IMR-90 (cell line): ENCODE results near the gene STMN1. TPM values are rescaled to one million over a fixed set of nuclear protein-coding genes. Genes with fewer than 3 reads are reported as not detected.

ENCODE experiments used
- ATAC-seq: fragments of 200-7000 bp; cut with Tn5 transposase; 2 replicates; pipeline ENCODE4 v1.9.1; 2020; ENCODE audit warnings: low read depth, mild to moderate bottlenecking, moderate library complexity
- BruUV-seq: library from RNA; stranded (reverse); fragments of 400-500 nt; replicated peaks from 2 replicates; lab custom pipeline; 2021; lab: Mats Ljungman, UMichigan
- CTCF ChIA-PET: fragments of 300-600 bp; formaldehyde crosslinking; extraction: SDS; loops from one replicate; lab custom pipeline; 2021; ENCODE audit warnings: antibody characterized with exemption; lab: Yijun Ruan, JAX
- POLR2A ChIA-PET: fragments of 300-600 bp; sonication (Branson Sonifier 250); formaldehyde crosslinking; loops from one replicate; lab custom pipeline; 2022; ENCODE audit warnings: antibody characterized with exemption; ENCODE audit not compliant: unreplicated experiment; lab: Charles Lee
- DNase-seq: peaks from one replicate; pipeline ENCODE4 v3.0.0; 2013
- H2AFZ ChIP-seq: replicated peaks from 2 replicates; pipeline ENCODE3; 2013; ENCODE audit warnings: low read length, mild to moderate bottlenecking; ENCODE audit not compliant: poor library complexity
- H2AK5ac ChIP-seq: 2 replicates; pipeline ENCODE4 v1.6.1; 2013; ENCODE audit warnings: low read depth, low read length, inconsistent platforms
- H2AK9ac ChIP-seq: replicated peaks from 2 replicates; pipeline ENCODE3; 2013; ENCODE audit warnings: mild to moderate bottlenecking, low read depth, low read length, moderate library complexity; ENCODE audit not compliant: poor library complexity
- H2BK120ac ChIP-seq: 2 replicates; pipeline ENCODE4 v1.6.1; 2013; ENCODE audit warnings: low read depth, low read length, inconsistent platforms
- H2BK15ac ChIP-seq: 3 replicates; pipeline ENCODE4 v1.6.1; 2013; ENCODE audit warnings: low read depth, low read length, inconsistent platforms
- H2BK20ac ChIP-seq: 2 replicates; pipeline ENCODE4 v1.6.1; 2013; ENCODE audit warnings: low read depth, mild to moderate bottlenecking, inconsistent platforms, low read length, moderate library complexity
- H2BK5ac ChIP-seq: 2 replicates; pipeline ENCODE4 v1.6.1; 2013; ENCODE audit warnings: mild to moderate bottlenecking, low read depth, low read length, inconsistent platforms; ENCODE audit not compliant: poor library complexity, severe bottlenecking
- H3K14ac ChIP-seq: replicated peaks from 2 replicates; pipeline ENCODE4 v1.6.1; 2013; ENCODE audit warnings: low read depth, low read length, inconsistent platforms
- H3K18ac ChIP-seq: 2 replicates; pipeline ENCODE4 v1.6.1; 2013; ENCODE audit warnings: low read depth, low read length, control low read depth
- H3K23ac ChIP-seq: 2 replicates; pipeline ENCODE4 v1.6.1; 2013; ENCODE audit warnings: low read depth, low read length, inconsistent platforms
- H3K27ac ChIP-seq: 2 replicates; pipeline ENCODE4 v1.5.1; 2013; ENCODE audit warnings: mild to moderate bottlenecking, control low read depth, low read length; ENCODE audit not compliant: insufficient read depth
- H3K27me3 ChIP-seq: 2 replicates; pipeline ENCODE4 v1.6.1; 2013; ENCODE audit warnings: low read length; ENCODE audit not compliant: control insufficient read depth, insufficient read depth
- H3K36me3 ChIP-seq: 2 replicates; pipeline ENCODE4 v1.6.1; 2013; ENCODE audit warnings: low read length, mixed read lengths; ENCODE audit not compliant: control insufficient read depth, insufficient read depth
- H3K4ac ChIP-seq: 2 replicates; pipeline ENCODE4 v1.6.1; 2013; ENCODE audit warnings: low read depth, low read length, inconsistent platforms
- H3K4me1 ChIP-seq: 2 replicates; pipeline ENCODE4 v1.6.1; 2013; ENCODE audit warnings: low read length, mixed read lengths; ENCODE audit not compliant: control insufficient read depth, insufficient read depth
- H3K4me2 ChIP-seq: 2 replicates; pipeline ENCODE4 v1.6.1; 2013; ENCODE audit warnings: low read depth, mild to moderate bottlenecking, control low read depth, low read length, moderate library complexity
- H3K4me3 ChIP-seq: 2 replicates; pipeline ENCODE4 v1.5.1; 2013; ENCODE audit warnings: low read depth, mild to moderate bottlenecking, control low read depth, low read length, moderate library complexity; ENCODE audit not compliant: insufficient read depth
- H3K56ac ChIP-seq: 2 replicates; pipeline ENCODE4 v1.6.1; 2013; ENCODE audit warnings: low read length, inconsistent platforms; ENCODE audit not compliant: insufficient read depth; ENCODE audit errors: extremely low read depth
- H3K79me1 ChIP-seq, 2 experiments: 2 replicates each; pipeline ENCODE4 v1.6.1; 2013; ENCODE audit warnings: low read length in 2 of 2, inconsistent platforms in 1 of 2, low read depth in 1 of 2
- H3K9ac ChIP-seq: 2 replicates; pipeline ENCODE4 v1.6.1; 2013; ENCODE audit warnings: low read depth, low read length, control low read depth
- H3K9me1 ChIP-seq: 2 replicates; pipeline ENCODE4 v1.6.1; 2013; ENCODE audit warnings: low read length, inconsistent platforms; ENCODE audit not compliant: insufficient read depth
- H3K9me3 ChIP-seq: 2 replicates; pipeline ENCODE4 v1.6.1; 2013; ENCODE audit warnings: low read length; ENCODE audit not compliant: control insufficient read depth, insufficient read depth
- H4K20me1 ChIP-seq: 2 replicates; pipeline ENCODE4 v1.6.1; 2013; ENCODE audit warnings: low read length, inconsistent platforms; ENCODE audit not compliant: insufficient read depth
- H4K5ac ChIP-seq: 2 replicates; pipeline ENCODE4 v1.6.1; 2013; ENCODE audit warnings: mild to moderate bottlenecking, low read depth, low read length, control low read depth
- H4K8ac ChIP-seq, 2 experiments: 2 replicates each; pipeline ENCODE4 v1.6.1; 2013; ENCODE audit warnings: low read depth in 2 of 2, low read length in 2 of 2, control low read depth in 1 of 2, inconsistent platforms in 1 of 2
- H4K91ac ChIP-seq: 2 replicates; pipeline ENCODE4 v1.6.1; 2013; ENCODE audit warnings: low read depth, low read length, inconsistent platforms; ENCODE audit not compliant: insufficient read depth
- BHLHE40 ChIP-seq: fragments of 150-350 bp; IDR thresholded peaks from 2 replicates; pipeline ENCODE4 v1.6.1; 2016; ENCODE audit warnings: mild to moderate bottlenecking, low read depth, low read length
- CEBPB ChIP-seq: IDR thresholded peaks from 2 replicates; pipeline ENCODE4 v1.6.1; 2012; ENCODE audit warnings: low read depth, low read length, improper control_type of control experiment
- CHD1 ChIP-seq: IDR thresholded peaks from 2 replicates; pipeline ENCODE4 v1.6.1; 2012; ENCODE audit warnings: low read depth, low read length, improper control_type of control experiment
- CTCF ChIP-seq: conservative IDR thresholded peaks from 2 replicates; pipeline ENCODE4 v1.5.1; 2012; ENCODE audit warnings: mild to moderate bottlenecking, low read depth, low read length, improper control_type of control experiment
- ELK1 ChIP-seq: fragments of 150-350 bp; IDR thresholded peaks from 2 replicates; pipeline ENCODE4 v1.6.1; 2016; ENCODE audit warnings: low read depth, mild to moderate bottlenecking, low read length, moderate library complexity, borderline replicate concordance
- FOS ChIP-seq: fragments of 150-350 bp; IDR thresholded peaks from 2 replicates; pipeline ENCODE4 v1.6.1; 2016; ENCODE audit warnings: low read depth, low read length
- MAFK ChIP-seq: IDR thresholded peaks from 2 replicates; pipeline ENCODE4 v1.6.1; 2012; ENCODE audit warnings: low read depth, low read length, improper control_type of control experiment
- MAZ ChIP-seq: IDR thresholded peaks from 2 replicates; pipeline ENCODE4 v1.6.1; 2012; ENCODE audit warnings: low read depth, mild to moderate bottlenecking, low read length, improper control_type of control experiment, moderate library complexity, borderline replicate concordance
- MXI1 ChIP-seq: IDR thresholded peaks from 2 replicates; pipeline ENCODE4 v1.6.1; 2012; ENCODE audit warnings: low read depth, mild to moderate bottlenecking, low read length, moderate library complexity, borderline replicate concordance
- NFE2L2 ChIP-seq: fragments of 150-350 bp; IDR thresholded peaks from 2 replicates; pipeline ENCODE4 v1.6.1; 2016; ENCODE audit warnings: low read depth, mild to moderate bottlenecking, low read length
- POLR2A ChIP-seq: IDR thresholded peaks from 2 replicates; pipeline ENCODE4 v1.6.1; 2012; ENCODE audit warnings: mild to moderate bottlenecking, low read depth, low read length
- RAD21 ChIP-seq: IDR thresholded peaks from 2 replicates; pipeline ENCODE4 v1.6.1; 2012; ENCODE audit warnings: low read length, improper control_type of control experiment
- RCOR1 ChIP-seq: IDR thresholded peaks from 2 replicates; pipeline ENCODE4 v1.6.1; 2012; ENCODE audit warnings: mild to moderate bottlenecking, low read length, improper control_type of control experiment; ENCODE audit not compliant: insufficient replicate concordance
- RFX5 ChIP-seq: IDR thresholded peaks from 2 replicates; pipeline ENCODE4 v1.8.0; 2012; ENCODE audit warnings: low read depth, mild to moderate bottlenecking, low read length, moderate library complexity
- SMC3 ChIP-seq: fragments of 150-350 bp; IDR thresholded peaks from 2 replicates; pipeline ENCODE4 v1.6.1; 2016; ENCODE audit warnings: low read depth, mild to moderate bottlenecking, antibody characterized with exemption, low read length, moderate library complexity
- USF2 ChIP-seq: fragments of 150-350 bp; IDR thresholded peaks from 2 replicates; pipeline ENCODE4 v1.6.1; 2017; ENCODE audit warnings: mild to moderate bottlenecking, antibody characterized with exemption, low read length, low read depth
- dilution Hi-C: fragments of 300-500 bp; cut with HindIII; formaldehyde crosslinking; loops from one replicate; pipeline ENCODE4 v1.14.3; 2018; ENCODE audit warnings: low sequenced_read_pairs; ENCODE audit not compliant: unreplicated experiment
- in situ Hi-C: fragments of 300-500 bp; cut with MboI; formaldehyde crosslinking; loops from 3 replicates; pipeline ENCODE4 v1.14.3; 2019; ENCODE audit warnings: low sequenced_read_pairs, inconsistent platforms, mixed read lengths
- intact Hi-C: fragments of 100-400 bp; cut with micrococcal nuclease; formaldehyde crosslinking; loops from 2 replicates; pipeline ENCODE4 v1.10.0; 2022
- polyA plus RNA-seq, 3 experiments: library from polyadenylated mRNA; depleted of rRNA; stranded (reverse); fragments of >200 nt; gene quantifications; 2 replicates each; pipeline ENCODE4 v1.2.3, GENCODE V29; 2012; ENCODE audit warnings: low replicate concordance in 1 of 3
- total RNA-seq: library from RNA; depleted of rRNA; stranded (reverse); fragments of >200 nt; gene quantifications from 2 replicates; pipeline ENCODE4 v1.2.3, GENCODE V29; 2012

Gene STMN1
- total and polyA plus RNA-seq, 2 of the 4 experiments (the other 2 are of a cell fraction), result 93.0 to 273 TPM

- no peak overlapping the region for H3K18ac ChIP-seq
- H2AK9ac ChIP-seq, result no peak overlapping the region
- H3K9ac ChIP-seq, result no peak overlapping the region
- H2AK5ac ChIP-seq, result no peak overlapping the region
- H4K5ac ChIP-seq, result no peak overlapping the region
- dilution Hi-C loops (no loop called here), intact Hi-C loops (no loop called here), in situ Hi-C loops (no loop called here)
- H4K91ac ChIP-seq, result no peak overlapping the region
- H3K79me1 ChIP-seq, result no peaks in the 10 kb centered on the region
- no TSS peak for BruUV-seq
- H2BK5ac ChIP-seq, result no peak overlapping the region
- H2AFZ ChIP-seq, result no peak overlapping the region
- no peaks in the 10 kb centered on the region for H4K20me1 ChIP-seq
- ChIA-PET POLR2A (no interaction called here), CTCF (no interaction called here)
- no peak overlapping the region for H3K56ac ChIP-seq
- no peak overlapping the region for H4K8ac ChIP-seq
- peaks cover 5% of the 10 kb centered on the region; the same call in 1 of the 2 replicates for H3K9me1 ChIP-seq
- no peaks in the 10 kb centered on the region for H3K9me3 ChIP-seq
- DNase-seq, result no peak
- H2BK15ac ChIP-seq, result no peak overlapping the region
- no peak for ATAC-seq
- peaks cover 17% of the 10 kb centered on the region for H3K4me1 ChIP-seq
- no peak overlapping the region for H3K4me3 ChIP-seq
- no peak overlapping the region for H2BK20ac ChIP-seq
- no peak overlapping the region for H3K23ac ChIP-seq
- no peak overlapping the region for H3K27ac ChIP-seq
- H3K27me3 ChIP-seq, result no peaks in the 10 kb centered on the region
- TF ChIP-seq USF2 (no peak), RAD21 (no peak), BHLHE40 (no peak), NFE2L2 (no peak), ELK1 (no peak), CEBPB (no peak), CHD1 (no peak), SMC3 (no peak), MAZ (no peak), MXI1 (no peak), MAFK (no peak), RCOR1 (no peak), RFX5 (no peak), POLR2A (no peak), CTCF (no peak), FOS (no peak)
- H2BK120ac ChIP-seq, result no peak overlapping the region
- H3K4me2 ChIP-seq, result no peak overlapping the region
- peaks cover 5% of the 10 kb centered on the region for H3K36me3 ChIP-seq
- H3K14ac ChIP-seq, result no peak overlapping the region
- H3K4ac ChIP-seq, result no peak overlapping the region
Observed at GRCh38 chr1:25955553-25955952, 49.3 kb upstream of the STMN1 start.
